Activated CD4-positive, alpha-beta T cell treated with anti-CD3 and anti-CD28 coated beads for 1 hour (primary cell): ENCODE measurements around the gene PLEKHM2.

Experiments
- DNase-seq: peaks from one replicate; pipeline ENCODE4 v3.0.0-alpha.2; 2020

The PLEKHM2 gene

DNA sequence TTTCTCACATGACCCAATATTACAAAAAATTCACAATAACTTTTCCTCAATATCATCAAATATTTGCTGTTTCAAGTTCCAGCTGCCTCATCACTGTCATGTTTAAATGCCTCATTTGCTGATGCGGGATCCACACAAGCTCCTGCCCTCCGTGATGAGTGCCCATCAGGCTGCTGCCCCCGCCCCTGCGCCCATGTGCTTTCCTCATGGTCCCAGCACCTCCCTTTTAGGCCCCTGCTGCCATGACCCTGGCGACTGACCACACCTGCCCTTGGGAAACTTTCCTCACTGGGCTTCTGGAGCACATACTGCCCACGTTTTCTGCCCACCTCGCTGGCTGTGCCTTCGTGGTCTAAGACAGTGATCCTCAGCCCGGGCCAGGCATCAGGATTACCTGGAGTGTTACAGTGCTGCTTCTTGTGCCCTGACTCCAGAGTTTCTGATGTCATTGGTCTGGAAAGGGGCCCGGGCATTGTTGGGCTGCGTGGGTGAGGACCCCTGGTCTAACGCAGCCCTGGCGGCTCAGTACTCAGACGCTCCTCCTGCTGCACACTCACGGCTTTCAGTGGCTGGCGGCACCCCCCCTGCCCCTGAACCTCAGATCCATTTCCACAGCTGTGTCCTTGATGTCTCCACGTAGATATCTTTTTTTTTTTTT is 20.5 kb downstream of the PLEKHM2 start:
- DNase-seq = no peak

DNA sequence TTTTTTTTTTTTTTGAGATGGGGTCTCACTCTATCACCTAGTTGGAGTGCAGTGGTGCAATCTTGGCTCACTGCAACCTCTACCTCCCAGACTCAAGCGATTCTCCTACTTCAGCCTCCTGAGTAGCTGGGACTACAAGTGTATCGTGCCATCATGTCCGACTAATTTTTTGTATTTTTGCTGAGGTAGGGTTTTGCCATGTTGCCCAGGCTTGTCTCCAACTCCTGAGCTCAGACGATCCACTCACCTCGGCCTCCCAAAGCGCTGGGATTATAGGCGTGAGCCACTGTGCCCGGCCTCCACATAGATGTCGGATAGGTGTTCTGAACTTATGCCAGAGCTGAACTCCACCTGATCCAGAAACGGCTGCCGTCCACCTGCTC is 21.1 kb downstream of the PLEKHM2 start:
- no peak for DNase-seq

DNA sequence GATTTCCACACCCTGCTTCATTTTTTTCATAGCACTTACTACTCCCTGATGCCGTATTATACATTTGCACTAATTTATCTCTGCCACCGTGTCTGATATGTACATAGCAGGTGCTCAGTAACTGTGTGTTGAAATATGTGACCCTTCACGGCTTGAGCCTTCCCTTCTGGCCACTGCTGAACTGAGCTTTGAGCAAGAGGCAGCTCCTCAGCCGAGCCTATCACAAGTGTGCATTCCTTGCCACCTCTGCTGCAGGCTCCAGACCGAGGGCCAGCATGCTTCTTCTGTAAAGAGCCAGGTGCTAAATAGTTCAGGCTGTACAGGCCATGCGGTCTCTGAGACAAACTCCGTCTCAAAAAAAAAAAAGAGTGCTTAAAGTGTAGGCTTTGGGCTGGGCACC is 22.6 kb downstream of the PLEKHM2 start:
- no peak for DNase-seq

DNA sequence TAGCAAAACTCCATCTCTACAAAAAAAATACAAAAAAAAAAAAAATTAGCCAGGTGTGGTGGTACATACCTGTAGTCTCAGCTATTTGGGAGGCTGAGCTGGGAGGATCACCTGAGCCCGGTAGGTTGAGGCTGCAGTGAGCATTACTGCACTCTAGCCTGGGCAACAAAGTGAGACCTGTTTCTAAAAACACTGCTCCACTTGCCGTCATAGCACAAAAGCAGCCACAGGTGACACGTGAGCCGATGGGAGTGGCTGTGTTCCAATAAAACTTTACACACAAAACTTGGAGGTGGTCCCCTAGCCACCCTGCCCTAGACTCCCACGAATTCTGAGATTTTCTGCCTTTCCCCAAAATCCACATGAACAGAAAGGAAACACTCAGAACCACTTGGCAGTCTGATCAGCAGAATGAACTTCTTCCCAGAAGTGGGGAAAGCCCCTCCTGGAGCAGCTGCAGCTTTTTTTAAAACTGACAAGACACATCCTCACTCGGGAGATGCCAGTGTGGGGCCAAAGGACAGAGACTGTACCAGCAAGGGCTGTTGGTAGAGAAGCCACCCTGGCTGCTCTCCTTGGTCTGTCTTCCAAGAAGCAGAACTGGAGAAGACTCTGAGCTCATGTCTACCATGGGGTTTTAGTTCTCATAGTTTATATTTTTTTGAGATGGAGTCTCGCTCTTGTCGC is 23.3 kb downstream of the PLEKHM2 start:
- no peak for DNase-seq

DNA sequence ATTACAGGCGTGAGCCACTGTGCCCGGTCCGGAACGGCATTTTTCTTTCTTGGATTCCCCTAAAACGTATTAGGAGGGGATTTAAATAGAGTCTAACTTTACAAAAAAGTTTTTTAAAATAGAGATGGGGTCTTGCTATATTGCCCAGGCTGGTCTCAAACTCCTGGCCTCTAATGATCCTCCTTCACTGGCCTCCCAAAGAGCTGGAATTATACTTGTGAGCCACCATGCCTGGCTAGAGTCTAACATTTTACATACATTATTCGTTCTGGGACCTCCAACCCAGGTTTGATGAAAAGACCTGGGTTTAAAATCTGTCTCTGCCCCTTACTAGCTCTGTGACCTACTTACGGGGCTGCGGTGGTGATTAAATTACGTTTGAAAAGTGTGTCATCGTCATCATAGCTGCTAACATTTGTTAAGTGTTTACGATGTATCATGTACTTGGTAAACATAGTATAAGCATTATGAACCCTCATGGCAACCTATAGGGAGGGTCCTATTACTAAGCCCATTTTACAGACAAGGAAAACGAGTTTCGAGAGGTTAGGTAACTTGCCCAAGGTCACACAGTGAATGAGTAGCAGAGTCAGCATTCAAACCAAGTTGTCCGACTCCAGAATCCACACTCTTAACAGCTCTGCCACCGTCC is 24.5 kb downstream of the PLEKHM2 start:
- no peak for DNase-seq

DNA sequence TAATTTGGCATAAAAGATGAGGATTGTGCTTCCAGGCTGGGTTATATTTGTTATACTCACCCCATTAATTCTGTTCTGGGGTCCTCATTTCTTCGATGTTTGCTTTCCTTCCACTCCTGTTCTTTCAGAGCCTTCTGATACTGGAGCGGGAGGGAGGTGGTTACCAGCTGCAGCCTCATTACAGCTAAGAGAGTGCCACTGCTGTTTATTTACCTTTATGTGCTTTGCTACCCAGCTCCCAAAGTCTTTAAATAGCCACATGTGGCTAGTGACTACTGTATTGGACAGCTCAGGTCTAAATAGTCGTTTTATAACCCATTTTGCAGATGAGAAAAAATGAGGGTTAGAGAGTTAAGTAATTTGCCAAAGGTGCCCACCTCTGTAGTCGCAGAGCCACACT is 25.1 kb downstream of the PLEKHM2 start:
- DNase-seq = no peak

DNA sequence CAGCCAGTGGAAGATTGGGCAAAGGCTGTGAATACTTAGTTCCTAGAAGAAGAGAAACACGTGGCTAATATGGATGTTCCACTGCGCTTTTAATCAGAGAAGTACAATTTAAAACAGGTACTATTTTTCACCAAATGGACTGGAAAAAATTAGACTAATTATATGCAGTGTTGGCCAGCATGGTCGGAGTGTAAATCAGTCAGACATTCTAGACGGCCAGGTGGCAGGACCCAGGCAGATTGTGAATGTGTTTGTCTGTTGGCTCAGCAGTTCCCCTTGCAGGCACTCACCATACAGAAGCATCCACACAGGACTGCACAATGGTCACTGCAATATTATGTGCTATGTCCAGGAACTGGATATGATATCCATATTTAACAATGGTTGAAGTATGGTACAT is 28.0 kb downstream of the PLEKHM2 start:
- no peak for DNase-seq

DNA sequence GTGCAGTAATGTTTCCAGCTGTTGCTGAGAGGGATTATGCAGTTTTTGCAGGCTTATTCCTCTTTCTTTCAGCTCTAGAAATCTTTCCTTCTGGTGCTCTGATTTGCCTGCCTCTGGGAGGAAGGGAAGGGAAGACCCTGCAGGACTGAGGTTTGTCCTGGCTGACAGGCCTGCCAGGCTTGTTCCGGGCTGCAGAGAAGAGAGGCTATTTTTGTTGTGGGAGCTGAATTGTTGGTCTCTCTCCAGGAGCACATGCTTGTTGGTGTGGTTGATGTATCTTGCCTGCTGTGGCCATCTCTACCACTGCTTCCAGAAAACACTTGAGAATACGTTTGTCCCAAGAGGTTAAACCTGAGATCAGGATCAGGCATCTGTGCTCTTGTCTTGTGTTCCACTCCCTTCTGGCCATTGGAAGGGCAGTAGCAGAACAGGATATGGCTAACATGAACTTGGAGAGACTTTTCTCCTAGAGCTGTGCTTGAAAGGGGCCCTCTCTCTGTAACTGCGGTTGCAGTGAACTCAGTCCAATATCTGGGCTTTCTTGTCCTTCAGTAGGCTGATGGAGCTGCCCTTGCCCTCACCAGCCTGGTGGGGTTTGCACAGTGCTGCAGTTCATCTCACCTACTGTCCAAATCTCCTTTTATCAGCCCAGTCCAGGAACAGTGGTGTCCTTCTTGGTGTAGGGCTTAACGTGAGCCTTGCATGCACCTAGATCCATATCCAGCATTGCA is 30.5 kb downstream of the PLEKHM2 start:
- DNase-seq = no peak

DNA sequence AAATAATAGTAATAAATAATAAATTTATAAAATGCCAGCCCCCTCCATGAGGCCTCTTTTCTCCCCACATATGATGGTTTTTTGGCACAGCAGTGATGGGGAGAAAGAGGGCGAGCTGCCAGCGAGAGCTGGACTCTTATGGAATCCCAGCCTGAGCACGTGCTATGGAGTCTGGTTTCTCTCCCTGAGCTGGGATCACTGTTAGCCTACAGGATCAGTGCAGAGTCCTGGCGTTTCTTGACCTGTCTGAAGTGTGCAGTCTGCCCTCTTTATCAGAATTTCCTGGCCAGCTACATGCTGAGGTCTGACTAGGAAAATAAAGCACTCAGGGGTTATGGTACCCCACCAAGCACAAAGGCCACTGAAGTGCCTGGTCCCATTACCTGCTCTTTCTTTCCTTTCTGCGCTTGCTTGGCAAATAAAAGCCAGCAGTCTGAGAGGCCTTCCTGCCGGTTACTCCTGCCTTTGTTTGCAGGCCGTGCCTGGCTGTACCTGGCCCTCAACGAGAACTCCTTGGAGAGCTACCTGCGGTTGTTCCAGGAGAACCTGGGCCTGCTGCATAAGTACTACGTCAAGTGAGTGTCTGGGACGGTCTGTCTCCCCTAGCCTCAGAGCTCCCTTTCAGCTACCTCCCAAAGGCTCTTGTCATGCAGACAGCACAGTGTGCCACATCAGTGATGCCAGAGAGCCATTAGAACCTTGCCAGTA is 33.5 kb downstream of the PLEKHM2 start:
- no peak for DNase-seq

DNA sequence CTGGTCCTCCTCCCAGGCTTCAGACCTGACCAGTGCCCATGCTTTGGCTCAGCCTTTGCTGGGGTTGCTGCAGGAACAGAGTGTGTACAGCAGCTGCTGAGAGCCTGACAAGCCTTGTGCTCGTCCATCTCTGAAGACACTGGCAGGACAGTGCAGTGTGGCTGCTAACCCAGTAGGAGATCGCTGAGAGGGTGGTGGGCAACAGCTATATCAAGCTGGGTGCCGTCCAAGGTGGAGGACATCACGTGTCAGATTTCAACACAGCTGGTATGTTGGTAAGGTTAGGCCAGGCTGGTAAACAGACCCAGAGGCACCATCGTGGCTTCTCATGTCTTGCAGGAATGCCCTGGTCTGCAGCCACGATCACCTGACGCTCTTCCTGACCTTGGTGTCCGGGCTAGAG is 34.1 kb downstream of the PLEKHM2 start:
- DNase-seq = no peak

DNA sequence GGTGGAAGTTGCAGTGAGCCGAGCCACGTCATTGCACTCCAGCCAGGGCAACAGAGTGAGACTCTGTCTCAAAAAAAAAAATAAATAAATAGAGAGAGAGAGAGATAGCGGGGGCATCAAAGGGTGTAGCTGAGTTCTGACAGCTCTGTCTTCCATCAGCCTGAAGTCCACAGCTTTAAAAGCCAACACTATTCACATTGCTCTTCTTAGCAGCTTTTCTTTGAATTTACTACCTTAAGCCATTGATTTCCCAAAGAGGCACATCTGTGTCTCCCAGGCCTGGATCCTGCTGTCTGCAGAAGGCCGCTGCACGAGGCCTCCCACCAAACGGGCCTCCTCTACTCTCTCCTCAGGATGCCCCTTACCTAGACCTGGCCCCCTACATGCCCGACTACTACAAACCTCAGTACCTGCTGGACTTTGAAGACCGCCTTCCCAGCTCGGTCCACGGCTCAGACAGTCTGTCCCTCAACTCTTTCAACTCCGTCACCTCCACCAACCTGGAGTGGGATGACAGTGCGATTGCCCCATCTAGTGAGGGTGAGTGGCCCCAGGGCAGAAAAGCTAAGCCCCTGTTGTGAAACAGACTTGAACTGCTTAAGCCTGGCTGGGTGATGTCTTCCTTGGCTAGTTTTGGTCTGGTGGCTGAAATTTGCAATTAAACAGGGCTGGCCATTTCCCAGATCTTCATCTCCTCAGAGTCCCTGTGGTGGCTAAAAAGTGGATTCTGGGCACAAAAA is 35.4 kb downstream of the PLEKHM2 start:
- DNase-seq = no peak

DNA sequence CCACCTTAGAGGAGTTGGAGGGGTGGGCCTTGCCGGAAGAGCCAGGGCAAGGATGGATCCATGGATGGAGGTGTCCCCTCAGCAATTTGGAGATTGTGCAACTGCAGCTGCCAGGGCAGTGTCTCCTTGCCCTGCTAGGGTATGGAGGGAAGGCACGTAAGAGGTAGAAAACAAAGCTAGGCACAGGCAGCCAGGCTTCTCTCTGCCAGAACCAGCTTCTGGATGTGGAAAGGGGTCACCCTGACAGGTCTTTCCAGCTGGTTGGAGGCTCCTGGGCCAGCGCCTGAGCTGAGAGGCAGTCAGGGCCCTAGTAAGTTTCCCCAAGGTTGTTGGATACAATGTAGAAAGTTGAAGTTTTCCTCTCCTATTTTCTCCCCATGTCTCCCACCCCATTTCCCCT is 36.7 kb downstream of the PLEKHM2 start:
- no peak for DNase-seq

DNA sequence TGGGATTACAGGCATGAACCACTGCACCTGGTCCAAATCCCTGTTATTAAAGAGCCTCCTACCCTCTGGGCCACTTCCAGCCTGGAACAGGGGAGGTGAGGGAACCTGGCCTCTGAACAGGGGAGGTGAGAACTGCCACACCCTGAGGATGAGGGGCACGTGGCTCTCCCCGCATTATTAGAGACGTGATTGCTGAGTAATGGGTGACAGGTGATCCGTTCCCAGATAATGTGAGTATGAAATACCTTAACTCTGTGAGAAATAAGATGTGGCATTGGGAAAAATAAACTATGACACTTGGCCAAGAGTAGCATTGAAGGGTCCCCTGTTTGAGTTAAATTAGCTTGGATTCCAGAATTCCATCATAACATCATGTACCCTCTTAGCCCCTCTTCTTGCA is 38.3 kb downstream of the PLEKHM2 start:
- no peak for DNase-seq

DNA sequence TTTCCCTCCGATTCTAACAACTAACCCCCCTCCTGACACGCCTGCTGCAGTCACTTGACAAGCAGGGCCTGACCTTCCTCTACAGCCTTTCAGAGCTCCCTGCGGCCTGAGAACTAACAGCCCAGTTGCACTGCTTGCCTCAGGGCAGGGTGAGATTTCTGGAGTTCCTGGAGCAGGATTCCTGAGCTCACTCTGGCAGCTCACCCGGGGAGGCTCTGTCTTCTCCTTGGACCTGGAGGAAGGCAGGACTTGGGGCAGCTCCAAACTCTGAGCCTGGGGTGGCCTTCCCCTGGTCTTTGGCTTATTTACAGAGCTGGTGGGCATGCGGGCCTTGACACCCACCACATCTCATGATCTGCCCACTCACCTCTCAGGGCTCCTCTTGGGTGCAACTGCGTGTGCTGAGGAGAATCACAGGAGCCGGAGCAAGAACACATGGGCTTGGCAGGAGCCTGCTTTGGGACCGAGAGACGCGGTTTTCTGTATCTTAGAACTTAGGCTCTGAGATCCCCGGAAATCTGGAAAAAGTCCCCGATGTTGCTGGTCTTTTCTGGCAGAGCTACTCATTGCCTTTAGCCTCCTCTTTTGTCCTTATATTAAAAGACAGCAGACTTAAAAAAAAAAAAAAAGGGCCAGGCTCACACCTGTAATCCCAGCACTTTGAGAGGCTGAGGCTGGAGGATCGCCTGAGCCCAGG is 38.9 kb downstream of the PLEKHM2 start:
- no peak for DNase-seq

DNA sequence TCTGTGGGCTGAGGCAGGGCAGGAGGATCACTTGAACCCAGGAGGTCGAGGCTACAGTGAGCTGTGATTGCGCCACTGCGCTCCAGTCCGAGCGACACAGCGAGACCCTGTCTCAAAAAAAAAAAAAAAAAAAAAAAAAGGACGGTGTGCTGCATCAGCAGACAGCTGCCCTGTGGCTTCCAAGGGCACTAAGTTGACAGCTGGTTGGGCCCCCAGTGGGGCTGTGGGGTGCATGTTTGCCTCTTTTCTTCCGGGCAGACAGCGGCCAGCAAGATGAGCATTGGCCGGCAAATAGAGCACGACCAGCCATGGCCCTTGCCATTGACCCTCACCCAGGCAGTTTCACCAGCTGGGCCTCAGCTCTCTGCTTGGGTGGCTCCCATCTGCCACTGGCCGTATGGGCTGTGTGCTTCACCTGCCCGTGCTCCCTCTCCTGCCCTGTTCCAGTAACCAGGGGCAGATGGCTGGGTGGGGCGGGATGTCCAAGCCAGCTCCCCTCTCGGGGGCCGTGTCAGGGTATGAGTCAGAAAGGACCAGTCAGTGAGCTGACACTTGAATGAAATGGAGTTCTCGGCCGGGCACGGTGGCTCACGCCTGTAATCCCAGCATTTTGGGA is 39.6 kb downstream of the PLEKHM2 start:
- DNase-seq = no peak

DNA sequence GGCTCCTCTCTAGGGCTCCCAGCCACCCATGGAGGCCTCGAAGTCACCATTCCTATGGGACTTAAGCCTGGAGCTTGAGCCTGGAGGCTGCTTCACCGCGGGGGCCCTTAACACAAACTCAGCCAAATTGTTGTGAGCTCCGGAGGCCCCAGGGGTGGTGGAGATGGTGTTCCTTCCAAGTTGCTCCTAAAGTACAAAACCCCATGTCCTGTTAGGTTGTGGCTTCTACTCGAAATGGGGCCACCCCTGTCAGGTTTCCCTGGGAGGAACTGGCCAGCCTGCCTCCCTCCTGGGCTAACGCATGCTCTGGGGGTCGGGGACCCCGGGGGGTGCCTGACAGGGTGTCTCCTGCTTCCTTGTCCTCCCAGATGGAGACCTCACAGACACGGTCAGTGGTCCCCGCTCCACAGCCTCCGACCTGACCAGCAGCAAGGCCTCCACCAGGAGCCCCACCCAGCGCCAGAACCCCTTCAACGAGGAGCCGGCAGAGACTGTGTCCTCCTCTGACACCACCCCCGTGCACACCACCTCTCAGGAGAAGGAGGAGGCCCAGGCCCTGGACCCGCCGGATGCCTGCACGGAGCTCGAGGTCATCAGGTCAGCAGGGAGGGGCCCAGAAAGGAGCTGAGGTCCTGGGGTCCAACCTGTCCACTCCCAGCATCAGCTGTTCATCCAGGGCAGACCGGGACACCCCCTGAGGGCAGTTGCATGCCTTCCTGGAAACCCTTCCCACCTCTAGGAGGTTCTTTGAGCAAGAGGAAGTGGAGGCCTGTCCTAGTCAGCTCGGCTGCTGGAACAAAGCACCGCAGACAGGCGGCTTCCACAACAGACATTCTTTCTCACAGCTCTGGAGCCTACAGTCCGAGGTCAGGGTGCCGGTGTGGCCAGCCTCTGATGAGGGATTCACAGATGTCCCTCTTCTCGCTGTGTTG is 41.1 kb downstream of the PLEKHM2 start:
- no peak for DNase-seq

DNA sequence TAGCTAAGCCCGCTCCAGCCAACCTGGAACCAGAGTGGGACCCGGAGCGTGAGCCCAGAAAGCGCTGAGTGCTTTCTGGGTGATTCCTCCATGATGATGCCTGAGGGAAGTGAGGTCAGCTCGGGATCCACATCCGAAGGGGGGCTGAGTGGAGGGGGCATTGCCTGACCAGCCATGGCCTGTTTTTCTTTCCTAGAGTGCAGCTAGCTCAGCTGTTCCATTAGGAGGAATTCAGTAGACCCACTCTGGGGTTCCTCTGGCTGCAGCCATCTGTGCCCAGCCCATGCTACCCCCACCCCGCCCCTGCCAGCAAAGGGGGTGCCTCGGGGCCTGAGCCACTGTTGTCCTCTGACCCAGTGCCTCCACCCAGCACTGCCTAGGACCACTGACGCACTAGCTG is 42.4 kb downstream of the PLEKHM2 start:
- no peak for DNase-seq

DNA sequence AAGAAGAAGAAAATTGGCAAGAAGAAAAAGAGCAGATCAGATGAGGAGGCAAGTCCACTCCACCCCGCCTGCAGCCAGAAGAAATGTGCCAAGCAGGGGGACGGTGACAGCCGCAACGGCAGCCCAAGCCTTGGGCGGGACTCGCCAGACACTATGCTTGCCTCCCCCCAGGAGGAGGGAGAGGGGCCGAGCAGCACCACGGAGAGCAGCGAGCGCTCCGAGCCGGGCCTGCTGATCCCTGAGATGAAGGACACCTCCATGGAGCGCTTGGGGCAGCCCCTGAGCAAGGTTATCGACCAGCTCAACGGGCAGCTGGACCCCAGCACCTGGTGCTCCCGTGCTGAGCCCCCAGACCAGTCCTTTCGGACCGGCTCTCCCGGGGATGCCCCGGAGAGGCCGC is 42.9 kb downstream of the PLEKHM2 start:
- no peak for DNase-seq

DNA sequence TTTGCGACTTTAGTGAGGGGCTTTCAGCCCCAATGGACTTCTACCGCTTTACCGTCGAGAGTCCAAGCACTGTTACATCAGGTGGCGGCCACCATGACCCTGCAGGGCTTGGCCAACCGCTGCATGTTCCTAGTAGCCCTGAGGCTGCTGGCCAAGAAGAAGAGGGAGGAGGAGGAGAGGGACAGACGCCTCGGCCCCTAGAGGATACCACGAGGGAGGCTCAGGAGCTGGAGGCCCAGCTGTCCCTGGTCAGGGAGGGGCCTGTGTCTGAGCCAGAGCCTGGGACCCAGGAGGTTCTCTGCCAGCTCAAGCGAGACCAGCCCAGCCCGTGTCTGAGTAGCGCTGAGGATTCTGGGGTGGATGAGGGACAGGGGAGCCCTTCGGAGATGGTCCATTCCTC is 43.3 kb downstream of the PLEKHM2 start:
- no peak for DNase-seq

DNA sequence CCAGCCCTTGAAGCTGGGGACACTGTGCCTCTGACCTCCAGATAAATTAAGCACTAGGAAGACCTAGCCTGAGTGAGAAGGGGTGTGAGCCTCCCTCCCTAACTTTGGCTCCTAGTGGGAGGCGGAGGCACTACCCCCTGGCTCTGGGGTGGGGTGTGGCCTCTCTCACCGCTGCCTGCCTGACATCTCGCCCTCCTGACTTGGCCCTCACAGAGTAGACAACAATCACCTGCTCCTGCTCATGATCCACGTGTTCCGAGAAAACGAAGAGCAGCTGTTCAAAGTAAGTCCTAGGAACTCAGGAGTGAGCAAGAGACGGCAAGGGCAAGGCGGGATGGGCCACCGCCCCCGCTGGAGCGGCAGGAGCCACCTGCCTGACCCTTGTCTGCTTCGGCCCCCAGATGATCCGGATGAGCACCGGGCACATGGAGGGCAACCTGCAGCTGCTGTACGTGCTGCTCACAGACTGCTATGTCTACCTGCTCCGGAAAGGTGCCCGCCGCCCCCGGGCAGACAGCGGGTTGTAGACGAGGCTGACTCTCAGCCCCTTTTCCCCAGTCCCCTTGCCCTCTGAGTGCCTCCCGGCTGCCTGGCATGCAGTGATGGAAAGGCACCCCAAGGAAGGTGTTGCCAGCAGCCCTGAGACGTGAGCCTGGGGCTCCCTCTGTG is 43.9 kb downstream of the PLEKHM2 start:
- no peak for DNase-seq
